ENCODE data around the gene SEMA4D.

Gene SEMA4D

GRCh38 chr9:89431930-89432725 lies 65.8 kb downstream of the SEMA4D start:
- DNase-seq (ENCODE audit: low read depth in 2 of 2), result no peak

GRCh38 chr9:89430995-89431394 lies 66.9 kb downstream of the SEMA4D start:
- no peak for DNase-seq (ENCODE audit: low read depth in 2 of 2)

GRCh38 chr9:89428901-89429890 lies 68.7 kb downstream of the SEMA4D start:
- no peak for DNase-seq (ENCODE audit: low read depth in 2 of 2)

GRCh38 chr9:89428222-89428761 lies 69.6 kb downstream of the SEMA4D start:
- DNase-seq (ENCODE audit: low read depth in 2 of 2), result no peak

GRCh38 chr9:89427621-89428221 lies 70.2 kb downstream of the SEMA4D start:
- peak; percentile 70 to 77 for DNase-seq (ENCODE audit: low read depth in 2 of 2)

GRCh38 chr9:89426384-89426961 lies 71.4 kb downstream of the SEMA4D start:
- no peak for DNase-seq (ENCODE audit: low read depth in 2 of 2)

GRCh38 chr9:89425921-89426383 lies 72.0 kb downstream of the SEMA4D start:
- DNase-seq (ENCODE audit: low read depth in 2 of 2), result no peak

GRCh38 chr9:89425024-89425805 lies 72.7 kb downstream of the SEMA4D start:
- DNase-seq (ENCODE audit: low read depth in 2 of 2), result no peak

GRCh38 chr9:89422151-89422975 lies 75.5 kb downstream of the SEMA4D start:
- no peak for DNase-seq (ENCODE audit: low read depth in 2 of 2)

GRCh38 chr9:89421595-89421994 lies 76.3 kb downstream of the SEMA4D start:
- no peak for DNase-seq (ENCODE audit: low read depth in 2 of 2)

- DNase-seq (ENCODE audit: low read depth in 2 of 2), result no peak
These were observed 77.3 kb downstream of the SEMA4D start for GRCh38 chr9:89420397-89421178.

GRCh38 chr9:89419978-89420394 lies 77.9 kb downstream of the SEMA4D start:
- DNase-seq (ENCODE audit: low read depth in 2 of 2), result no peak

GRCh38 chr9:89418882-89419640 lies 78.9 kb downstream of the SEMA4D start:
- DNase-seq (ENCODE audit: low read depth in 2 of 2), result no peak

- no peak for DNase-seq (ENCODE audit: low read depth in 2 of 2)
These were observed 79.5 kb downstream of the SEMA4D start for GRCh38 chr9:89418474-89418845.

- no peak for DNase-seq (ENCODE audit: low read depth in 2 of 2)
These were observed 80.0 kb downstream of the SEMA4D start for GRCh38 chr9:89417832-89418473.

GRCh38 chr9:89414670-89415324 lies 83.1 kb downstream of the SEMA4D start:
- no peak for DNase-seq (ENCODE audit: low read depth in 2 of 2)

GRCh38 chr9:89413963-89414638 lies 83.8 kb downstream of the SEMA4D start:
- DNase-seq (ENCODE audit: low read depth in 2 of 2), result no peak

All from activated CD4-positive, alpha-beta T cell treated with anti-CD3 and anti-CD28 coated beads for 24 hours (primary cell).